Activated CD4-positive, alpha-beta T cell treated with anti-CD3 and anti-CD28 coated beads for 36 hours (primary cell): ENCODE measurements around the gene MYCBP2. TPM values are rescaled to one million over a fixed set of nuclear protein-coding genes. Genes with fewer than 3 reads are reported as not detected.
A peak's percentile ranks its signal among the peaks of the same experiment; 100 is the strongest.
"Not testable (repeated sequence)": the region's sequence is repeated elsewhere in the genome, so short reads cannot be mapped to it uniquely, and the experiment has no call there.

Source experiments
- ATAC-seq: fragments of 200-7000 bp; cut with Tn5 transposase; one replicate; pipeline ENCODE4 v1.10.0; 2021; ENCODE audit warnings: mild to moderate bottlenecking, moderate library complexity
- CTCF ChIA-PET: fragments of 350-600 bp; sonication (Branson Sonifier 250); formaldehyde crosslinking; loops from one replicate; lab custom pipeline; 2021; ENCODE audit warnings: antibody characterized with exemption; lab: Charles Lee
- POLR2A ChIA-PET: fragments of 350-600 bp; sonication (Branson Sonifier 250); formaldehyde crosslinking; loops from one replicate; lab custom pipeline; 2021; ENCODE audit warnings: antibody characterized with exemption, inconsistent platforms; lab: Charles Lee
- DNase-seq: peaks from one replicate; pipeline ENCODE4 v3.0.0-alpha.2; 2020
- H3K27ac Mint-ChIP-seq: one replicate; pipeline ENCODE4 v1.8.0; 2021; ENCODE audit warnings: mixed read lengths
- H3K27me3 Mint-ChIP-seq: one replicate; pipeline ENCODE4 v1.8.0; 2021; ENCODE audit warnings: mixed read lengths
- H3K36me3 Mint-ChIP-seq: one replicate; pipeline ENCODE4 v1.8.0; 2021; ENCODE audit warnings: low read depth, mixed read lengths
- H3K4me1 Mint-ChIP-seq: one replicate; pipeline ENCODE4 v1.8.0; 2021; ENCODE audit warnings: mixed read lengths
- H3K4me3 Mint-ChIP-seq: one replicate; pipeline ENCODE4 v1.8.0; 2021; ENCODE audit warnings: mild to moderate bottlenecking, moderate library complexity, mixed read lengths
- H3K9me3 Mint-ChIP-seq: one replicate; pipeline ENCODE4 v1.8.0; 2021; ENCODE audit warnings: low read depth, mixed read lengths
- intact Hi-C, 2 experiments: fragments of 100-400 bp; cut with DNase I in 1 of 2; cut with micrococcal nuclease in 1 of 2; formaldehyde crosslinking; loops; one replicate each; pipeline versions ENCODE4 v1.14.2 to v1.15.1; 2022 to 2024; cut with DNase I, micrococcal nuclease
- total RNA-seq, 2 experiments: library from RNA; stranded (reverse); gene quantifications; one replicate each; pipeline ENCODE4 v1.2.3, GENCODE V29; 2021

Gene MYCBP2
- total RNA-seq, 2 experiments from 2014 or later, result 71.3 to 85.9 TPM

DNA sequence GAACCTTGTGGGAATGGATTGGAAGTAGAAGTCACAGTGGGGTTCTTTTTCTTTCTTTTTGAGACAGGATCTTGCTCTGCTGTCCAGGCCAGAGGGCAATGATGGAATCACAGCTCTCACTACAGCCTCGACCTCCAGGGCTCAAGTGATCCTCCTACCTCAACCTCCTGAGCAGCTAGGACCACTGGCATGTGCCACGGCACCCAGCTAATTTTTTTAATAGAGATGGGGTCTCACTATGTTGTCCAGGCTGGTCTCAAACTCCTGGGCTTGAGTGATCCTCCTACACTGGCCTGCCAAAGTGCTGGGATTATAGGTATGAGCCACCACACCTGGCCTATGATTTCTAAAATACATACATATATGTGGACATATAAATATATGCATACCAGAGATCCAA is 111.4 kb downstream of the MYCBP2 start:
- ChIA-PET CTCF (no interaction called here), POLR2A (no interaction called here)
- H3K27me3 Mint-ChIP-seq, result no peaks in the 10 kb centered on the region
- H3K27ac Mint-ChIP-seq, result no peak overlapping the region
- H3K4me3 Mint-ChIP-seq, result no peak overlapping the region
- DNase-seq (no peak), ATAC-seq (no peak)
- intact Hi-C loops, result loop anchor here in 1 of 2 experiments (2.0 kb wide), 1 partner anchor 35 kb away; no protein-coding TSS in a partner anchor
- H3K36me3 Mint-ChIP-seq, result peaks cover 39% of the 10 kb centered on the region
- no peaks in the 10 kb centered on the region for H3K9me3 Mint-ChIP-seq
- H3K4me1 Mint-ChIP-seq, result peaks cover 13% of the 10 kb centered on the region

DNA sequence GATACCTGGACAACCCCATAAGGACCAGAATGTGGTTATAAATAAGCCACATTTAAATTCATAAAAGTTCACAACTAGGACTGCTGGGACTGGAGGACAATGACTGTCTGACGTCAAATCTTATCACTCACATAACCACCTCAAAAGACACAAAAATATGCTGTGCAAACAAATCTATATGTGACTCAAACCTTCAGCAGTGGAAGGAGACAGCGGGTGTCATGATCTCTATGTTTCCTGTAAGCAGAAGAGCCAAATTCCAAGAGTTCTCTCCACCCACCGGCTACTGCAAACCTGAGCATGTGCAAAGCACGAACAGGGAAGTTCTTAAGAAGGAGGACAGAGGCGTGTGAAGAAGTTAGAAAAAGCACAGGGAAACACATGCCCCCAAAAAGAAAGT is 113.2 kb downstream of the MYCBP2 start:
- H3K4me1 Mint-ChIP-seq, result peaks cover 20% of the 10 kb centered on the region
- peak overlapping the region; percentile 70 for H3K27ac Mint-ChIP-seq
- peaks cover 53% of the 10 kb centered on the region for H3K36me3 Mint-ChIP-seq
- ChIA-PET POLR2A (no interaction called here), CTCF (no interaction called here)
- intact Hi-C loops, result loop anchor here in 1 of 2 experiments (2.0 kb wide), 1 partner anchor 33 kb away; no protein-coding TSS in a partner anchor
- DNase-seq, result no peak
- no peaks in the 10 kb centered on the region for H3K9me3 Mint-ChIP-seq
- ATAC-seq, result peak; percentile 76
- H3K4me3 Mint-ChIP-seq, result no peak overlapping the region
- no peaks in the 10 kb centered on the region for H3K27me3 Mint-ChIP-seq

DNA sequence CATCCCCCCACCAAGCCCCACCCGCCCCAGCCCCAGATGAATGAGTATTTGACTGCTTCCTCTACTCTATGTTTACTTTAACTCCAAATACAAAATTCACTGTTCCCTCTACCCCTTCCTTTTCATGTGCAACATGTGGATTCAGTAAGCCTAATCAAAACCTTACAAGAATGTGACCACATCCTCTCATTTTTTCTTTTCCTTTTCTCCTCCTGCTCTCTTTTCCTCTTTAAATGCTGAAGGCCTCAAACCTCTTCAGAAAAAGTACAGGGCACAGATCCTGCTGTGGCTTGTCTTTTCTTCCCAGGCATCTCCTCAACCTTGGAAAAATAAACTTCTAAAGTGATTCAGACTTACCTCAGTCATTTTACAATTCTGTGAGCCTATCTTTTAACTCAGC is 119.0 kb downstream of the MYCBP2 start:
- intact Hi-C loops, result no loop called here
- peaks cover 52% of the 10 kb centered on the region for H3K36me3 Mint-ChIP-seq
- H3K4me3 Mint-ChIP-seq, result no peak overlapping the region
- H3K9me3 Mint-ChIP-seq, result peaks cover 5% of the 10 kb centered on the region
- ChIA-PET CTCF (no interaction called here), POLR2A (no interaction called here)
- DNase-seq (no peak), ATAC-seq (no peak)
- peaks cover 15% of the 10 kb centered on the region for H3K4me1 Mint-ChIP-seq
- no peaks in the 10 kb centered on the region for H3K27me3 Mint-ChIP-seq
- peak overlapping the region; percentile 55 for H3K27ac Mint-ChIP-seq

DNA sequence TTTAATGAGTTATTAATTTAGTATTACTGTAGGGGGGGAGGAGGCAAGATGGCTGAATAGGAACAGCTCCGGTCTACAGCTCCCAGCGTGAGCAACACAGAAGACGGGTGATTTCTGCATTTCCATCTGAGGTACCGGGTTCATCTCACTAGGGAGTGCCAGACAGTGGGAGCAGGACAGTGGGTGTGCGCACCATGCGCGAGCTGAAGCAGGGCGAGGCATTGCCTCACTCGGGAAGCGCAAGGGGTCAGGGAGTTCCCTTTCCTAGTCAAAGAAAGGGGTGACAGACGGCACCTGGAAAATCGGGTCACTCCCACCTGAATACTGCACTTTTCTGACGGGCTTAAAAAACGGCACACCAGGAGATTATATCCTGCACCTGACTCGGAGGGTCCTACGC is 127.9 kb downstream of the MYCBP2 start:
- intact Hi-C loops, H3K4me3 Mint-ChIP-seq, H3K4me1 Mint-ChIP-seq, ATAC-seq, H3K27ac Mint-ChIP-seq, H3K27me3 Mint-ChIP-seq, DNase-seq, POLR2A ChIA-PET, H3K9me3 Mint-ChIP-seq: not testable (repeated sequence)
- H3K36me3 Mint-ChIP-seq, result peaks cover 38% of the 10 kb centered on the region
- CTCF ChIA-PET, result interaction anchor here (0.8 kb wide), 1 partner anchor 19 kb away, joined by 3 read pairs; no protein-coding TSS in a partner anchor

DNA sequence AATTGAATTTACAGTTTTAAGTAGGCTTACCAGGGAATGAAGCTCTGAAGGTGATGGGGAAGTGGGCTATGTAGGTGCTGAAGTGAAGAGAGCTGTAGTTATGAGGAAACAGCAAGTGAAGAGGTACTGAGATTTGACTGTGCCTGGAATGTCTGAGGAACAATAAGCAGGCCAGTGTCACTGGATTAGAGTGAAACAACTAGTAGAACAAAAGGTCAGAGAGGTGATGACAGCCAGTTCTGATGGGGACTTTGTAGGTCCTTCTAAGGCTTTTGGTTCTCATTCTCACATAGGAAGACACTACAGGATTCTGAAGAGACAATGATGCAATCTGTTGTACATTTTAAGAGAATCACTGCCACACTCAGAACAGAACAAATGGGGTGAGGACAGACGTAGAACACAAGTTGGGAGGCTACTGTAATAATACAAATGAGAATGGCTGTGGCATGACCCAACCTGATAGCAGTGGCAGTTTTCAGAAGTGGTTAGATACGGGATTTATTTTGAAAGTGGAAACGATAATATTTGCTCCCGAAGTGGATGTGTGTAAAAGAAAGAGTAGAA is 130.8 kb downstream of the MYCBP2 start:
- ATAC-seq, result peak; percentile 49
- H3K36me3 Mint-ChIP-seq, result peaks cover 36% of the 10 kb centered on the region
- intact Hi-C loops, result no loop called here
- POLR2A ChIA-PET, result no interaction called here
- no peaks in the 10 kb centered on the region for H3K27me3 Mint-ChIP-seq
- no peaks in the 10 kb centered on the region for H3K9me3 Mint-ChIP-seq
- no peak overlapping the region for H3K27ac Mint-ChIP-seq
- DNase-seq, result no peak
- H3K4me1 Mint-ChIP-seq, result no peaks in the 10 kb centered on the region
- CTCF ChIA-PET, result no interaction called here
- H3K4me3 Mint-ChIP-seq, result no peak overlapping the region

DNA sequence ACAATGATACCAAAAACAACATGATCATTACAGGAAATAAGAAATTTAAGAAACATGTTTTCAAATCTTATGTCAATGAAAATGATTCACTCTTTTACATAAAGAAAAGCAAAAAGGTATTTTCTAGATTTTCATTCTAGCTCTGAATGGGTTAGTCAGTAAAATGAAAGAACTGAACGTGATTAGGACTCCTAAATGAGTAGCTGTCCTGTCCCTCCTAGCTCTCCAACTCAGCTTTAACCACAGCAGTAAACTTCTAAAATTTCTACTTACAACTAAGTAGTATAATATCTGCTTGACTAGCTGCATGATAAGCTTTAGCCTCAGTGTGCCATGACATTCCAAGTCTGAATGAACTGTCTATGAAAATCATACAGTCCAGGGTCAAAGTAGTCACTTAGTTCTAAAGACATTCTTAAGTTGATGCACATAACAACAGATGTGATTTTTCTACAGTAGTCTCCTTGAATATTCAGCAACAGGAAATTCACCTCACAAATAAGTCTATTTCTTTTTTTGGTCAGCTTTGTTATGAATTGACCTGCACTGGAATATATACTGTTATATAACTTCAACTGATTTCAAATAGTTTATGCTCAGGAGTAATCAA is 136.4 kb downstream of the MYCBP2 start:
- Mint-ChIP-seq H3K4me3 (no peak overlapping the region), H3K27ac (no peak overlapping the region), H3K9me3 (no peaks in the 10 kb centered on the region), H3K4me1 (peaks cover 6% of the 10 kb centered on the region), H3K27me3 (no peaks in the 10 kb centered on the region), H3K36me3 (peaks cover 42% of the 10 kb centered on the region)
- DNase-seq, result no peak
- CTCF ChIA-PET, result interaction anchor here (0.6 to 0.7 kb wide), 2 partner anchors 13 to 309 kb away, joined by 3 to 4 read pairs; no protein-coding TSS in a partner anchor
- POLR2A ChIA-PET, result no interaction called here
- intact Hi-C loops, result no loop called here
- no peak for ATAC-seq

GRCh38 chr13:77185721-77186120 is 141.2 kb downstream of the MYCBP2 start:
- ATAC-seq (no peak), DNase-seq (no peak)
- H3K27ac Mint-ChIP-seq, result no peak overlapping the region
- no peaks in the 10 kb centered on the region for H3K9me3 Mint-ChIP-seq
- H3K4me1 Mint-ChIP-seq, result peaks cover 19% of the 10 kb centered on the region
- ChIA-PET CTCF (interaction anchor here (0.5 to 1.8 kb wide), 3 partner anchors 136 to 304 kb away, joined by 3 to 4 read pairs (median 4); no protein-coding TSS in a partner anchor), POLR2A (no interaction called here)
- no peaks in the 10 kb centered on the region for H3K27me3 Mint-ChIP-seq
- intact Hi-C loops, result no loop called here
- H3K4me3 Mint-ChIP-seq, result no peak overlapping the region
- peaks cover 51% of the 10 kb centered on the region for H3K36me3 Mint-ChIP-seq

DNA sequence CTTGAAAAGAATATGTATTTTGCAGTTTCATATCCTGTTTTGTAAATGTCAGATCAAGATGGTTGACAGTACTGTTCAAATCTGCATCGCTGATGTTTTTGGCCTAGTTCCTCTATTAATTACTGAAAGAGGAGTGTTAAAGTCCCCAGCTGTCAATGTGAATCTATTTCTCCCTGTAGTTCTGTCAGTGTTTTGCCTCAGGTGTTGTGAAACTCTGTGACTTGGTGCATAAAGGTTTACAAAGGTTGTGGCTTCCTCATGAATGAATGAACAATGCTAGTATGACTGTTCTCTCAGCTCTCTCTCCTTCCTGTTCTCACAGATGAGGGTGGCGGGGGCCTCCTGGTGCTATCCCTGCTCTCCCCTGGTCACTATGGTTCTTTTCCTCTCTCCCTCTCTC is 142.4 kb downstream of the MYCBP2 start:
- Mint-ChIP-seq H3K27me3 (no peaks in the 10 kb centered on the region), H3K36me3 (peaks cover 59% of the 10 kb centered on the region), H3K27ac (peak overlapping the region; percentile 79), H3K4me1 (peaks cover 17% of the 10 kb centered on the region), H3K4me3 (no peak overlapping the region), H3K9me3 (no peaks in the 10 kb centered on the region)
- ChIA-PET CTCF (interaction anchor here (0.6 kb wide), 1 partner anchor 744 kb away, joined by 3 read pairs; no protein-coding TSS in a partner anchor), POLR2A (no interaction called here)
- DNase-seq (peak; percentile 74), ATAC-seq (peak; percentile 99)
- intact Hi-C loops, result loop anchor here in 1 of 2 experiments (1.0 kb wide), 1 partner anchor 107 kb away; no protein-coding TSS in a partner anchor

DNA sequence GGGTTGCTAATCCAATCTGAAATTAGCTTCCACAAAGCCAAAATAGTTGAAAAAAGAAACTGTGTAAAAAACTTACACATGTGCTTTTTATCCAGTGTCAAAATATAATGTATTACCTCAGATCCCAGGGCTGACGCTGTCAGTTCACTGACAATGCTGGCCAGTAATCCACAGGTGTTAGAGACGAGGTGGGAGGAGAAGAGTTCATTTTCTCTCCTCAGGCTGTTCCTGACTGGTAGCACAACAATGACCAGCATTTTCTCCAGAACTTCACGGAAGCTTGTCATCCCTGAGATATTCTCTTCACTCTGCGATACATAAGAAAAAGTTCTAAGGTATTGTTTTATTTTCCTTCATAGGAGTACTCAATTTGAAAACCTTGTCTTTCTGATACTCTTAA is 146.9 kb downstream of the MYCBP2 start:
- intact Hi-C loops, result loop anchor here in 1 of 2 experiments (2.0 kb wide), 1 partner anchor 35 kb away; no protein-coding TSS in a partner anchor
- H3K27ac Mint-ChIP-seq, result no peak overlapping the region
- H3K36me3 Mint-ChIP-seq, result peaks cover 61% of the 10 kb centered on the region
- no peaks in the 10 kb centered on the region for H3K27me3 Mint-ChIP-seq
- H3K4me1 Mint-ChIP-seq, result peaks cover 13% of the 10 kb centered on the region
- H3K9me3 Mint-ChIP-seq, result no peaks in the 10 kb centered on the region
- CTCF ChIA-PET, result interaction anchor here (0.7 to 1.0 kb wide), 2 partner anchors 18 to 180 kb away, joined by 3 read pairs; no protein-coding TSS in a partner anchor
- DNase-seq (no peak), ATAC-seq (no peak)
- no peak overlapping the region for H3K4me3 Mint-ChIP-seq
- POLR2A ChIA-PET, result no interaction called here

DNA sequence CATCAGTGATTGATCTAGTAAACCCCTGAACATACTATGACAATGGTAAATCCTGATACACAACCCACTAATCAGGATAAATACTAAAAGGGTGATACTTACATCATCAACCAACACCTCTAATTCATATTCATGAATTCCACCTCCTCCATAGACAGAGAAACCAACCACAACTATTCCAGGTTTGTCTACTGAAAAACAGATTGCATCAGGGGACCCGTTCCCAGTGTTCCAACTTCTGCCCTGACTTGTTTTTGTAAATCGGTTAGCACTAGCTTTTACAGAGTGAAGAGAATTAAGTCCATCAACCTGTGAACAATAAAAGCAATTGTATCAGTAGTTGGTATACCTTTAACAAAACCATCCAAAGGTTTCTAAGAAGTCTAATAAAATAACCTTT is 149.2 kb downstream of the MYCBP2 start:
- ATAC-seq (no peak), DNase-seq (no peak)
- no peaks in the 10 kb centered on the region for H3K27me3 Mint-ChIP-seq
- H3K4me1 Mint-ChIP-seq, result no peaks in the 10 kb centered on the region
- H3K27ac Mint-ChIP-seq, result no peak overlapping the region
- H3K9me3 Mint-ChIP-seq, result no peaks in the 10 kb centered on the region
- peaks cover 48% of the 10 kb centered on the region for H3K36me3 Mint-ChIP-seq
- intact Hi-C loops, result no loop called here
- ChIA-PET CTCF (interaction anchor here (0.7 kb wide), 1 partner anchor 13 kb away, joined by 4 read pairs; no protein-coding TSS in a partner anchor), POLR2A (interaction anchor here (0.6 kb wide), 1 partner anchor 42 kb away, joined by 3 read pairs; no protein-coding TSS in a partner anchor)
- no peak overlapping the region for H3K4me3 Mint-ChIP-seq

GRCh38 chr13:77176350-77176749 is 150.5 kb downstream of the MYCBP2 start:
- ATAC-seq (no peak), DNase-seq (no peak)
- Mint-ChIP-seq H3K9me3 (no peaks in the 10 kb centered on the region), H3K27me3 (no peaks in the 10 kb centered on the region), H3K36me3 (peaks cover 46% of the 10 kb centered on the region), H3K27ac (no peak overlapping the region), H3K4me3 (no peak overlapping the region), H3K4me1 (no peaks in the 10 kb centered on the region)
- ChIA-PET POLR2A (no interaction called here), CTCF (interaction anchor here (0.5 to 0.8 kb wide), 3 partner anchors 16 to 302 kb away, joined by 3 read pairs; no protein-coding TSS in a partner anchor)
- intact Hi-C loops, result no loop called here
